ENCODE data around the gene PLA2G7. TPM values are rescaled to one million over a fixed set of nuclear protein-coding genes. Genes with fewer than 3 reads are reported as not detected.

The PLA2G7 gene
- polyA plus RNA-seq, 3 donors = 10.2 to 53.5 (median 24.4) TPM

DNA sequence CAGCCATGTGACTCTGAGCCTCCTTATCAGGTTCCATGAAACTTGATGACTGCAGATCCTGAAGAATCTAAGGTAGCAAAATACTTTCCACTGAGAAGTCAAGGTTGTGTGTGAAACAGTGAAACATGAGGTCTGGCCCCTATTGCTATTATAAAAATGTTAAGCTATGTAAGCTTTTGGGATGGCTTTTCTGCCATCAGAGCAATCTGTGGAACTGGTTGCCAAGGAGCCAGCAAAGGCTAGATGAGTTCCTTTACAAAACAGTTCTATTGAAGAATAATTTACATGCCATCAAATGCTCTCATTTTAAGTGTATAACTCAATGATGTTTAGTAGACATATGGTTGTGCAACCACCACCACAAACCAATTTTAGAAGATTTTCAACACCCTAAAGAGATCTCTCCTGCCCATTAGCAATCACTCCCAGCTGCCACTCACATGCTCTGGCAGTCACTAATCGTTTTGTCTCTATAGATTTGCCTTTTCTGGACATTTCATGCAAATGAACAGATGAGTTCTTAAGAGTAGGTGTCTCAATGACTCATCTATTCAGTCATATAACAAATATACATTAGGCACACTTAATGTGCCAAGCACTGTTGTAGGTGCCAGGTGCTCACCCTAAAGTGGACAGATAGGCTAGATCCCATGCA lies 38.2 kb upstream of the PLA2G7 start:
- H3K36me3 Mint-ChIP-seq = peaks cover 3 to 4% of the 10 kb centered on the region in 2 donors
- H3K27ac Mint-ChIP-seq = peak overlapping the region; percentile 98 to 100 (median 99)
- H3K27me3 Mint-ChIP-seq (ENCODE audit: low read depth in 3 of 3) = no peaks in the 10 kb centered on the region
- peaks cover 0 to 3% (median 0%) of the 10 kb centered on the region in 7 donors for H3K9me3 Mint-ChIP-seq
- TF ChIP-seq, protein P1, sequence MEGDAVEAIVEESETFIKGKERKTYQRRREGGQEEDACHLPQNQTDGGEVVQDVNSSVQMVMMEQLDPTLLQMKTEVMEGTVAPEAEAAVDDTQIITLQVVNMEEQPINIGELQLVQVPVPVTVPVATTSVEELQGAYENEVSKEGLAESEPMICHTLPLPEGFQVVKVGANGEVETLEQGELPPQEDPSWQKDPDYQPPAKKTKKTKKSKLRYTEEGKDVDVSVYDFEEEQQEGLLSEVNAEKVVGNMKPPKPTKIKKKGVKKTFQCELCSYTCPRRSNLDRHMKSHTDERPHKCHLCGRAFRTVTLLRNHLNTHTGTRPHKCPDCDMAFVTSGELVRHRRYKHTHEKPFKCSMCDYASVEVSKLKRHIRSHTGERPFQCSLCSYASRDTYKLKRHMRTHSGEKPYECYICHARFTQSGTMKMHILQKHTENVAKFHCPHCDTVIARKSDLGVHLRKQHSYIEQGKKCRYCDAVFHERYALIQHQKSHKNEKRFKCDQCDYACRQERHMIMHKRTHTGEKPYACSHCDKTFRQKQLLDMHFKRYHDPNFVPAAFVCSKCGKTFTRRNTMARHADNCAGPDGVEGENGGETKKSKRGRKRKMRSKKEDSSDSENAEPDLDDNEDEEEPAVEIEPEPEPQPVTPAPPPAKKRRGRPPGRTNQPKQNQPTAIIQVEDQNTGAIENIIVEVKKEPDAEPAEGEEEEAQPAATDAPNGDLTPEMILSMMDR (IDR thresholded peaks at IDR 0.05) = no peak
- peak overlapping the region in 1 of 3 experiments; percentile 13 for H3K4me3 ChIP-seq (replicated peaks in 1 of 3; ENCODE audit: low read depth in 2 of 3, low read length in 3 of 3)
- H3K4me3 Mint-ChIP-seq = peak overlapping the region in 1 of 2 donors; percentile 60
- H3K9me3 ChIP-seq (replicated peaks in 1 of 2; ENCODE audit: control insufficient read depth in 1 of 2, insufficient read depth in 1 of 2, low read length in 2 of 2) = no peaks in the 10 kb centered on the region
- DNase-seq = peak; percentile 42 to 57 (median 54)
- intact Hi-C loops (cut with micrococcal nuclease) = loop anchor here (5.0 kb wide), 2 partner anchors 41 to 56 kb away; no protein-coding TSS in a partner anchor
- H3K36me3 ChIP-seq (replicated peaks in 1 of 2; ENCODE audit: control insufficient read depth in 1 of 2, insufficient read depth in 2 of 2, low read length in 2 of 2) = no peaks in the 10 kb centered on the region
- no peaks in the 10 kb centered on the region for H3K79me2 ChIP-seq (ENCODE audit: insufficient read depth, low read length)
- H4K20me1 ChIP-seq (ENCODE audit: insufficient read depth, low read length) = no peaks in the 10 kb centered on the region
- peak overlapping the region; percentile 91 to 95 for H3K27ac ChIP-seq (ENCODE audit: low read depth in 1 of 2, low read length in 2 of 2)
- no CpG with 5 or more reads among the region's 1 CpG for WGBS (ENCODE audit: insufficient coverage)
- H3K4me2 ChIP-seq (replicated peaks; ENCODE audit: extremely low read depth, low read length, poor library complexity, severe bottlenecking) = peak overlapping the region; percentile 50
- H3K4me1 Mint-ChIP-seq = peaks cover 50% of the 10 kb centered on the region
- H3K27me3 ChIP-seq (ENCODE audit: control insufficient read depth in 2 of 2, insufficient read depth in 2 of 2, low read length in 2 of 2) = no peaks in the 10 kb centered on the region
- peak overlapping the region; percentile 24 for H2AFZ ChIP-seq (ENCODE audit: insufficient read depth, low read depth, low read length, poor library complexity, severe bottlenecking)
- peaks cover 54 to 60% of the 10 kb centered on the region in 2 donors for H3K4me1 ChIP-seq (ENCODE audit: control insufficient read depth in 1 of 2, insufficient read depth in 2 of 2, low read length in 2 of 2)
- no peak overlapping the region for H3K9ac ChIP-seq (ENCODE audit: insufficient read depth, low read length, poor library complexity, severe bottlenecking)

DNA sequence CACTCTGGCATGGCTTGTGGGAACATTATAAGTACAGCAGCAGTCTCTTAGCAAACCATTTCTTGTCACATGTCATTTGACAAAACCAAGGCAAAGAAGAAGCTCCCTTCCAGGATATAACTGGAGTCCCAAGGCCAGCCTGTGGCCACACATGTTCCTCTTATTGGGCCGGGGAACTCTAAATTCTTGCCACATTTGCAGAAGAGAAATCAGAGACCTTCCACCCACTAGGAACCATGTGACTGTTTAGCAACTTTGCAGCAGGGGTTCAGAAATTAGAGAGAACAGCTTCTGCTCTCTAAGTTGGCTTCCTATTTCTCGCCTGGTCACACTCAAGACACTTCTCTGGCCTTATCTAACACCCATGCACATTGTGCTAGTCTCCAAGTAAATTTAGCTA lies 37.6 kb upstream of the PLA2G7 start:
- H3K9ac ChIP-seq (ENCODE audit: insufficient read depth, low read length, poor library complexity, severe bottlenecking) = peak overlapping the region; percentile 53
- WGBS (ENCODE audit: insufficient coverage) = 17% methylated on average over 1 of the region's 2 CpGs
- Mint-ChIP-seq H3K4me3 (peak overlapping the region in 1 of 2 donors; percentile 67), H3K4me1 (peaks cover 50% of the 10 kb centered on the region), H3K27ac (peak overlapping the region; percentile 98 to 100 (median 99)), H3K9me3 (peaks cover 0 to 5% (median 0%) of the 10 kb centered on the region in 7 donors), H3K27me3 (ENCODE audit: low read depth in 3 of 3) (no peaks in the 10 kb centered on the region), H3K36me3 (peaks cover 4% of the 10 kb centered on the region in 2 donors)
- peak overlapping the region in 1 of 3 experiments; percentile 27 for H3K4me3 ChIP-seq (replicated peaks in 1 of 3; ENCODE audit: low read depth in 2 of 3, low read length in 3 of 3)
- H4K20me1 ChIP-seq (ENCODE audit: insufficient read depth, low read length) = no peaks in the 10 kb centered on the region
- no peaks in the 10 kb centered on the region for H3K79me2 ChIP-seq (ENCODE audit: insufficient read depth, low read length)
- H3K4me1 ChIP-seq (ENCODE audit: control insufficient read depth in 1 of 2, insufficient read depth in 2 of 2, low read length in 2 of 2) = peaks cover 54 to 60% of the 10 kb centered on the region in 2 donors
- intact Hi-C loops (cut with micrococcal nuclease) = loop anchor here (5.0 kb wide), 2 partner anchors 40 to 55 kb away; no protein-coding TSS in a partner anchor
- peak; percentile 93 to 98 (median 98) for DNase-seq
- H3K9me3 ChIP-seq (replicated peaks in 1 of 2; ENCODE audit: control insufficient read depth in 1 of 2, insufficient read depth in 1 of 2, low read length in 2 of 2) = no peaks in the 10 kb centered on the region
- H3K36me3 ChIP-seq (replicated peaks in 1 of 2; ENCODE audit: control insufficient read depth in 1 of 2, insufficient read depth in 2 of 2, low read length in 2 of 2) = no peaks in the 10 kb centered on the region
- peak overlapping the region; percentile 50 for H3K4me2 ChIP-seq (replicated peaks; ENCODE audit: extremely low read depth, low read length, poor library complexity, severe bottlenecking)
- TF ChIP-seq, protein P1 (IDR thresholded peaks at IDR 0.05) = no peak
- peak overlapping the region; percentile 91 to 95 for H3K27ac ChIP-seq (ENCODE audit: low read depth in 1 of 2, low read length in 2 of 2)
- H2AFZ ChIP-seq (ENCODE audit: insufficient read depth, low read depth, low read length, poor library complexity, severe bottlenecking) = no peak overlapping the region
- H3K27me3 ChIP-seq (ENCODE audit: control insufficient read depth in 2 of 2, insufficient read depth in 2 of 2, low read length in 2 of 2) = no peaks in the 10 kb centered on the region

All from CD14-positive monocyte (primary cell).